COR-L47 (cell line): Measurements from ENCODE around the gene SERPINA9.
"Not testable (repeated sequence)": the region's sequence is repeated elsewhere in the genome, so short reads cannot be mapped to it uniquely, and the experiment has no call there.

ENCODE experiments used
- DNase-seq: peaks from one replicate; lab custom pipeline; 2025; lab: John Stamatoyannopoulos, UW

Gene SERPINA9

GRCh38 chr14:94424371-94424770 is 51.6 kb downstream of the SERPINA9 start:
- no peak for DNase-seq

GRCh38 chr14:94423453-94424056 is 52.4 kb downstream of the SERPINA9 start:
- DNase-seq, result peak; percentile 29

GRCh38 chr14:94421316-94421715 is 54.7 kb downstream of the SERPINA9 start:
- DNase-seq, result no peak

- not testable (repeated sequence) for DNase-seq
These were observed 58.3 kb downstream of the SERPINA9 start for GRCh38 chr14:94417497-94418205.
